Progenitor cell of endocrine pancreas (in vitro differentiated cells): ENCODE measurements around the gene RNF17. TPM values are rescaled to one million over a fixed set of nuclear protein-coding genes. Genes with fewer than 3 reads are reported as not detected.

Experiments used
- DNase-seq: peaks from one replicate; pipeline ENCODE4 v3.0.0; 2021; ENCODE audit warnings: low spot score; ENCODE audit not compliant: unreplicated experiment
- H3K27ac Mint-ChIP-seq: 2 replicates; pipeline ENCODE4 v1.8.0; 2021; ENCODE audit warnings: mild to moderate bottlenecking, moderate library complexity, mixed read lengths
- H3K27me3 Mint-ChIP-seq: 2 replicates; pipeline ENCODE4 v1.8.0; 2021; ENCODE audit warnings: mixed read lengths
- H3K36me3 Mint-ChIP-seq: 2 replicates; pipeline ENCODE4 v1.8.0; 2022; ENCODE audit warnings: mixed read lengths; ENCODE audit not compliant: insufficient read depth
- H3K4me1 Mint-ChIP-seq: 2 replicates; pipeline ENCODE4 v1.8.0; 2021; ENCODE audit warnings: low read depth, mixed read lengths
- H3K4me3 Mint-ChIP-seq: 2 replicates; pipeline ENCODE4 v1.8.0; 2021; ENCODE audit warnings: low read depth, mild to moderate bottlenecking, moderate library complexity, mixed read lengths
- H3K9me3 Mint-ChIP-seq: 2 replicates; pipeline ENCODE4 v1.8.0; 2021; ENCODE audit warnings: low read depth, mixed read lengths
- total RNA-seq: library from RNA; stranded (reverse); gene quantifications from 2 replicates; pipeline ENCODE4 v1.2.1, GENCODE V29; 2021
- TF ChIP-seq, protein P1 (sequence below): fragments of 200-600 bp; sonication (generic); IDR thresholded peaks from one replicate; pipeline ENCODE4 v1.5.0; 2021; ENCODE audit warnings: antibody characterized with exemption, mild to moderate bottlenecking; ENCODE audit not compliant: unreplicated experiment

Gene RNF17
- total RNA-seq, 1 donor from 2014 or later, result not detected

DNA sequence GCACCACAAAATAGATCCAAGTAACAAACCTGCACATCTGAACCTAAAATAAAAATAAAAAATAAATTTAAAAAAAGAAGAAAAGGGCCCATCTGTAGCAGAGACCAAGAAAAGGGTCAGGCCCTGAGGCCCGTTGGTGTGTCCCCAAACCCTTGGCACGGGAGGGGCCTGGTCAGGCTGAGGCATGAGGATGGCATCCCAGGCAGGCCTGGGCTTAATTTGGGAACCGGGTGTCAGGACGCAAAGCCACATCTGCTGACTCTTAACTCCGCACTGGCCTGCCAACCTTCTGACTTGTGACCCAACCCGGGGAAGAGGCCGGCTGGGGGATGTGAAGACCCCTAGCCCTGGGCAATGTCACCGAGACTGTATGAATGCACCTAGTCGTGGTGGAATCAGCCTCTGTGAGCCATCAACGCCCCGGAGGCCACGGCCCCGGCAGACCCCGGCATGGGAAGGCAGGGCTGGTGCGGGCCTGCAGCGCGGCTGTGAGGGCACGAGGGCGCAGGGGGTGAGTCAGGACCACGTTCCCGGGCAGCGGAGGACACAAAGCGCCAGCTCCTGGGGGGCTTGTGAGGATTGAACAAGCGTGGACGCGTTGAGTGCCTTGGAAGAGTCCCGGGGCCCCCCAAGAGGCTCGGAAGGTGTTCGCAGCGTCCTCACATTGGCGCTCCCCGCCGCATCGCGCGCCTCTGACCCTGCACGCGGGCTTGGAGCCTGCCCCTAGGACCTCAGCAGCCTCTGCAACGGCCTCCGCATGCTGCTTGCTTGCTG, 45.6 kb upstream of the RNF17 start:
- Mint-ChIP-seq H3K27me3 (peaks cover 25% of the 10 kb centered on the region), H3K9me3 (no peaks in the 10 kb centered on the region), H3K36me3 (no peaks in the 10 kb centered on the region), H3K4me3 (no peak overlapping the region), H3K27ac (no peak overlapping the region), H3K4me1 (peaks cover 12% of the 10 kb centered on the region)
- TF ChIP-seq, protein P1, sequence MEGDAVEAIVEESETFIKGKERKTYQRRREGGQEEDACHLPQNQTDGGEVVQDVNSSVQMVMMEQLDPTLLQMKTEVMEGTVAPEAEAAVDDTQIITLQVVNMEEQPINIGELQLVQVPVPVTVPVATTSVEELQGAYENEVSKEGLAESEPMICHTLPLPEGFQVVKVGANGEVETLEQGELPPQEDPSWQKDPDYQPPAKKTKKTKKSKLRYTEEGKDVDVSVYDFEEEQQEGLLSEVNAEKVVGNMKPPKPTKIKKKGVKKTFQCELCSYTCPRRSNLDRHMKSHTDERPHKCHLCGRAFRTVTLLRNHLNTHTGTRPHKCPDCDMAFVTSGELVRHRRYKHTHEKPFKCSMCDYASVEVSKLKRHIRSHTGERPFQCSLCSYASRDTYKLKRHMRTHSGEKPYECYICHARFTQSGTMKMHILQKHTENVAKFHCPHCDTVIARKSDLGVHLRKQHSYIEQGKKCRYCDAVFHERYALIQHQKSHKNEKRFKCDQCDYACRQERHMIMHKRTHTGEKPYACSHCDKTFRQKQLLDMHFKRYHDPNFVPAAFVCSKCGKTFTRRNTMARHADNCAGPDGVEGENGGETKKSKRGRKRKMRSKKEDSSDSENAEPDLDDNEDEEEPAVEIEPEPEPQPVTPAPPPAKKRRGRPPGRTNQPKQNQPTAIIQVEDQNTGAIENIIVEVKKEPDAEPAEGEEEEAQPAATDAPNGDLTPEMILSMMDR, result no peak
- DNase-seq, result no peak

DNA sequence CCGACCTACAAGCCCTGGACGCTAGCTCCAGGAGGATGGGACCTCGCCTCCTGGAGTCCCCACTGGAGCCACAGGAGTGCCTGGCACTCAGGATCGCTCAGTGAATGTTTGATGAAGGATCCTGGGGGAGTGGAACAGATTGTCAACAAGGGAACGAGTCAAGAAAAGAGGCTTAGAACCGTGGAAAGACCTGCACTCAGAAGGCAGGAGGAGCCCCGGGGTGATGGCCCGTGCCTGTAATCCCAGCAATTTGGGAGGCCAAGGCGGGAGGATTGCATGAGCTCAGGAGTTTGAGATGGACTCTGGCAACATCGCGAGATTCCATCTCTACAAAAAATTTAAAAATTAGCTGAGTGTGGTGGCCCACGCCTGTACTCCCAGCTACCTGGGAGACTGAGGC, 44.8 kb upstream of the RNF17 start:
- Mint-ChIP-seq H3K27ac (no peak overlapping the region), H3K9me3 (no peaks in the 10 kb centered on the region), H3K27me3 (peaks cover 27% of the 10 kb centered on the region), H3K4me1 (peaks cover 10% of the 10 kb centered on the region), H3K36me3 (no peaks in the 10 kb centered on the region), H3K4me3 (no peak overlapping the region)
- TF ChIP-seq, protein P1, result no peak
- no peak for DNase-seq

DNA sequence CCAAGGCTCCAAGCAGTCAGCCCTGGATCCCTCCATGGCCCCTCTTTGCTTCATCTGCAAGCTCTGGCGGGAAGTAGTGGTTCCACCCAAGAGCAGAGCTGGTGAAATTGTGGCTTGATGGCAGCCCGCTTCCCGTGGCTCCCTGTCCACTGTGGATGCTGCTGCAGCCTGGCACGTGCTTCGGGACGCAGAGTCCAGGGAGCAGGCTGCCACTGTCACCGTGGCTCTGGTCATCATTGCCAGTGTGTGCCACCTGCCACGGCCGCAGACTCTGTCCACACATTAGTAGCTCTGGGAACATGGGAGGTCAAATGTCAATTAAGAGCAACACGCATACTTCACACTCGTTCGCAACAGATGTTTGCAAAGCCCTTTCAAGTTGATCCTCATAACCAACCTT, 40.8 kb upstream of the RNF17 start:
- no peak overlapping the region for H3K27ac Mint-ChIP-seq
- H3K9me3 Mint-ChIP-seq, result no peaks in the 10 kb centered on the region
- H3K4me1 Mint-ChIP-seq, result no peaks in the 10 kb centered on the region
- H3K36me3 Mint-ChIP-seq, result no peaks in the 10 kb centered on the region
- H3K4me3 Mint-ChIP-seq, result no peak overlapping the region
- peaks cover 30% of the 10 kb centered on the region for H3K27me3 Mint-ChIP-seq
- no peak for DNase-seq
- TF ChIP-seq, protein P1, result no peak

DNA sequence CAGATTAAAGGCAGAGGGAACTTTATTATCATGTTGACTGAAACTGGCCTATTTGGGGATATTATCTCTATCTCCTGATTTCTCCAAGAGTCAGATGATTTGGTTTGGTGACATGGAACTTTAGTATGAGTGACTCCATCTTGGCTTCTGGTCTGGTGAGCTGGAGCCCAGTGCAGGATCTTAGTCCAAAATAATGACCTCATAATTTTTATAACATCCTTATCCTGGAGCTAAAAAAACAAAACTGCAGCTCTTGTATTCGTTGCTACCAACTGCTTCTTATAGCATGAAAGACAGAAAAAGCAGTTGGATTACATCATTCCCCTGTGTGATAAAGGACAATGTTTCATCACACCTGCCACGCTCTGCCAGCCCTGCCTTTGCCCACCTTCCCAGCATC, 39.3 kb upstream of the RNF17 start:
- DNase-seq, result no peak
- H3K4me1 Mint-ChIP-seq, result no peaks in the 10 kb centered on the region
- H3K27me3 Mint-ChIP-seq, result peaks cover 23% of the 10 kb centered on the region
- no peak overlapping the region for H3K4me3 Mint-ChIP-seq
- TF ChIP-seq, protein P1, result no peak
- H3K9me3 Mint-ChIP-seq, result peaks cover 2% of the 10 kb centered on the region
- H3K36me3 Mint-ChIP-seq, result no peaks in the 10 kb centered on the region
- no peak overlapping the region for H3K27ac Mint-ChIP-seq

DNA sequence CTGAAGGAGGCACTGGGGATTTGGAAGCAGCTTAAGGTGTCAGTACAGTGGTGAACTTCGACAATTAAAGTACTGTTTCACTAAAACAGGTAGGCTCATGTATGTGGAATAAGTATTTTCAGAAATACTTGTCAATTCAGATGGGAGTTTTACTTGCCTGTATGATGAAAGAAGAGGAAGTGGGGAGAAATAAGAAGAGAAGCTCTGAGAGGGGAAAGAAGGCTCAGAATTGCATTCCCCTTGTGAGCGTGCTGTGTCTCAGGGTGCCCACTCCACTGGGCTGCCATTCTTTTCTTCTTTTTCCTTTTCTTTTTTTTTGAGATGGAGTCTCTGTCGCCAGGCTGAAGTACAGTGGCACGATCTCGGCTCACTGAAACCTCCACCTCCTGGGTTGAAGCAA, 38.6 kb upstream of the RNF17 start:
- peaks cover 16% of the 10 kb centered on the region for H3K27me3 Mint-ChIP-seq
- H3K36me3 Mint-ChIP-seq, result no peaks in the 10 kb centered on the region

More for the DNA sequence above, 38.6 kb upstream of the RNF17 start:
- Mint-ChIP-seq H3K27ac (no peak overlapping the region), H3K4me1 (no peaks in the 10 kb centered on the region), H3K9me3 (peaks cover 2% of the 10 kb centered on the region), H3K4me3 (no peak overlapping the region)
- TF ChIP-seq, protein P1, result no peak
- DNase-seq, result no peak
